Measurements from ENCODE around the gene AADACL4. TPM values are rescaled to one million over a fixed set of nuclear protein-coding genes. Genes with fewer than 3 reads are reported as not detected.

Gene AADACL4
- total and polyA plus RNA-seq, 2 of the 8 experiments (the other 6 are each of a cell fraction or from before 2014, with no cell fraction given): 0.08 TPM; not detected in 1

DNA sequence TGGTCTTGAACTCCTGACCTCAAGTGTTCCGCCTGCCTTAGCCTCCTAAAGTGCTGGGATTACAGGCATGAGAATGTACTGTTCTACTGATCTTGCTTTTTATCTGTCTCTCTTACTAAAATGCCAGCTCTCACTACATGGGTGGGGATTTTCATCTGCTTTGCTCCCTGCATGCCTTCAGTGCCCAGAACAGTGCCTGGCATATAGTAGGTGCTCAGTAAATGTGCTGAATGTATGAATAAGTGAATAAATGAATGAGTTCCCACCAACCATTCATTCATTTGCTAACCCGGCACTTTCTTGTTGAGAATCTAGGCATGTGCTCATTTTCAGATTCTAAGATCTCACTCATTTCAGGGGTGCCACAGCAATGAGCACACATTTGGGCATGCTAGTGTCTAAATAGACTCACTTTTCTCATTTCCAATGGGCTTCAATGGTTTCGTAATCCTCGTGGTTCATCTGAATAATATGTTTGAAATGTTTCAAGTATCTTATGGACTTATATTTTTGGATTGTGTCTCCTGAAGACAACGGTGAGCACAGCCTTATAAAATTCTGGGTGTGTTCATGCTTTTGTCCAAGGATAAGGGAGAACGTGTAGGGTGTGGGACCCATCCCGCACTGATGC is 33.5 kb upstream of the AADACL4 start (continued):
- TF ChIP-seq, protein P1, sequence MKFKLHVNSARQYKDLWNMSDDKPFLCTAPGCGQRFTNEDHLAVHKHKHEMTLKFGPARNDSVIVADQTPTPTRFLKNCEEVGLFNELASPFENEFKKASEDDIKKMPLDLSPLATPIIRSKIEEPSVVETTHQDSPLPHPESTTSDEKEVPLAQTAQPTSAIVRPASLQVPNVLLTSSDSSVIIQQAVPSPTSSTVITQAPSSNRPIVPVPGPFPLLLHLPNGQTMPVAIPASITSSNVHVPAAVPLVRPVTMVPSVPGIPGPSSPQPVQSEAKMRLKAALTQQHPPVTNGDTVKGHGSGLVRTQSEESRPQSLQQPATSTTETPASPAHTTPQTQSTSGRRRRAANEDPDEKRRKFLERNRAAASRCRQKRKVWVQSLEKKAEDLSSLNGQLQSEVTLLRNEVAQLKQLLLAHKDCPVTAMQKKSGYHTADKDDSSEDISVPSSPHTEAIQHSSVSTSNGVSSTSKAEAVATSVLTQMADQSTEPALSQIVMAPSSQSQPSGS (IDR thresholded peaks at IDR 0.05; ENCODE audit: low read length): no peak
- no peak for TF ChIP-seq GABPA (IDR thresholded peaks at IDR 0.05; ENCODE audit: borderline replicate concordance, insufficient read depth, low read length)

Measured in H1 (cell line).